ENCODE measurements around the gene ATE1. TPM values are rescaled to one million over a fixed set of nuclear protein-coding genes. Genes with fewer than 3 reads are reported as not detected.

Gene ATE1
- total RNA-seq, 1 experiment from 2014 or later: 39.2 TPM

DNA sequence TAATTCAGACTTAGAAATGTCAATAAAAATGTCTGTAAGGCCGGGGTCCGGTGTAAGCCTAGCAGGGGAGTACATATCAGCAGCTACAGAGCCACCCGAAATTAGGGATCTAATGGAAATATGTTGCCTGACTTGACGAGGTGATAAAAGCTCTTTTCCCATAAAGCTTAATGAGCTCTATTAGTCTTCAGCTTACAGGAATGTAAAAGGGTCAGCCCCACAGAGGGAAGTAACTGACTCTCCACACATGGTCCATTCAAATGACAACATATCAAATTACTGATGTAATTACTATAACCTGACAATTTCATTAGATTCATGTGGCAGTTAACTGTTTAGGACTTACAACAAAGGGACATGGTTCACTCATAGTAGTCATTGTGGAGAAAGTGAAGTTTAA, 62.3 kb downstream of the ATE1 start:
- no peaks in the 10 kb centered on the region for H3K79me2 ChIP-seq (ENCODE audit: insufficient read depth, low read length)
- no TSS peak for BruUV-seq (replicated peaks)
- H3K4me3 ChIP-seq (replicated peaks in 1 of 2; ENCODE audit: low read depth in 1 of 2, low read length in 2 of 2): no peak overlapping the region
- no peak for ATAC-seq
- H4K20me1 ChIP-seq (ENCODE audit: insufficient read depth): no peaks in the 10 kb centered on the region
- H2AFZ ChIP-seq (ENCODE audit: low read depth, low read length, poor library complexity, severe bottlenecking): no peak overlapping the region
- intact Hi-C loops (cut with micrococcal nuclease): no loop called here
- no peak for DNase-seq (ENCODE audit: low read depth, low spot score)
- ChIA-PET POLR2A (no interaction called here), CTCF (no interaction called here), RAD21 (ENCODE audit: low non-redundant PET in 1 of 2, low total read pairs in 2 of 2, uncharacterized antibody in 2 of 2, unreplicated experiment in 2 of 2) (no interaction called here)
- no peaks in the 10 kb centered on the region for H3K9me2 ChIP-seq (ENCODE audit: insufficient read depth)
- H3K9me3 ChIP-seq (ENCODE audit: control insufficient read depth in 1 of 2, insufficient read depth in 1 of 2, low read depth in 1 of 2, low read length in 2 of 2): no peaks in the 10 kb centered on the region
- H3K4me2 ChIP-seq (ENCODE audit: low read length): no peak overlapping the region
- TF ChIP-seq EZH2phosphoT487 (IDR thresholded peaks at IDR 0.05; ENCODE audit: borderline replicate concordance) (no peak), CBX3 (IDR thresholded peaks at IDR 0.05; ENCODE audit: low read depth) (no peak), EZH2 (IDR thresholded peaks at IDR 0.05) (no peak), ZFX (IDR thresholded peaks at IDR 0.05) (no peak), YY1 (IDR thresholded peaks at IDR 0.05; ENCODE audit: extremely low read depth, insufficient replicate concordance, low read depth, low read length) (no peak), EGR1 (IDR thresholded peaks at IDR 0.05; ENCODE audit: low read depth) (no peak), POLR2AphosphoS5 (IDR thresholded peaks at IDR 0.05; ENCODE audit: low read depth, low read length) (no peak), ZNF274 (IDR thresholded peaks at IDR 0.05; ENCODE audit: low read depth, low read length) (no peak), JUND (IDR thresholded peaks at IDR 0.05) (no peak), RAD21 (IDR thresholded peaks at IDR 0.05; ENCODE audit: low read depth) (no peak), SP1 (IDR thresholded peaks at IDR 0.05; ENCODE audit: low read depth) (no peak), CEBPB (IDR thresholded peaks at IDR 0.05; ENCODE audit: low read depth) (no peak), TCF7L2 (IDR thresholded peaks at IDR 0.05; ENCODE audit: borderline replicate concordance, extremely low read depth, insufficient read depth, insufficient read length) (no peak), FOSL1 (IDR thresholded peaks at IDR 0.05; ENCODE audit: low read depth) (no peak)
- TF ChIP-seq, protein P1, sequence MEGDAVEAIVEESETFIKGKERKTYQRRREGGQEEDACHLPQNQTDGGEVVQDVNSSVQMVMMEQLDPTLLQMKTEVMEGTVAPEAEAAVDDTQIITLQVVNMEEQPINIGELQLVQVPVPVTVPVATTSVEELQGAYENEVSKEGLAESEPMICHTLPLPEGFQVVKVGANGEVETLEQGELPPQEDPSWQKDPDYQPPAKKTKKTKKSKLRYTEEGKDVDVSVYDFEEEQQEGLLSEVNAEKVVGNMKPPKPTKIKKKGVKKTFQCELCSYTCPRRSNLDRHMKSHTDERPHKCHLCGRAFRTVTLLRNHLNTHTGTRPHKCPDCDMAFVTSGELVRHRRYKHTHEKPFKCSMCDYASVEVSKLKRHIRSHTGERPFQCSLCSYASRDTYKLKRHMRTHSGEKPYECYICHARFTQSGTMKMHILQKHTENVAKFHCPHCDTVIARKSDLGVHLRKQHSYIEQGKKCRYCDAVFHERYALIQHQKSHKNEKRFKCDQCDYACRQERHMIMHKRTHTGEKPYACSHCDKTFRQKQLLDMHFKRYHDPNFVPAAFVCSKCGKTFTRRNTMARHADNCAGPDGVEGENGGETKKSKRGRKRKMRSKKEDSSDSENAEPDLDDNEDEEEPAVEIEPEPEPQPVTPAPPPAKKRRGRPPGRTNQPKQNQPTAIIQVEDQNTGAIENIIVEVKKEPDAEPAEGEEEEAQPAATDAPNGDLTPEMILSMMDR (IDR thresholded peaks at IDR 0.05 in 2 of 3, conservative IDR thresholded peaks at IDR 0.05 in 1 of 3; ENCODE audit: borderline replicate concordance in 1 of 3, insufficient read depth in 1 of 3, low read depth in 2 of 3, low read length in 2 of 3): no peak
- TF ChIP-seq, protein P2, sequence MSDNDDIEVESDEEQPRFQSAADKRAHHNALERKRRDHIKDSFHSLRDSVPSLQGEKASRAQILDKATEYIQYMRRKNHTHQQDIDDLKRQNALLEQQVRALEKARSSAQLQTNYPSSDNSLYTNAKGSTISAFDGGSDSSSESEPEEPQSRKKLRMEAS (IDR thresholded peaks at IDR 0.05): no peak
- TF ChIP-seq, protein P3, sequence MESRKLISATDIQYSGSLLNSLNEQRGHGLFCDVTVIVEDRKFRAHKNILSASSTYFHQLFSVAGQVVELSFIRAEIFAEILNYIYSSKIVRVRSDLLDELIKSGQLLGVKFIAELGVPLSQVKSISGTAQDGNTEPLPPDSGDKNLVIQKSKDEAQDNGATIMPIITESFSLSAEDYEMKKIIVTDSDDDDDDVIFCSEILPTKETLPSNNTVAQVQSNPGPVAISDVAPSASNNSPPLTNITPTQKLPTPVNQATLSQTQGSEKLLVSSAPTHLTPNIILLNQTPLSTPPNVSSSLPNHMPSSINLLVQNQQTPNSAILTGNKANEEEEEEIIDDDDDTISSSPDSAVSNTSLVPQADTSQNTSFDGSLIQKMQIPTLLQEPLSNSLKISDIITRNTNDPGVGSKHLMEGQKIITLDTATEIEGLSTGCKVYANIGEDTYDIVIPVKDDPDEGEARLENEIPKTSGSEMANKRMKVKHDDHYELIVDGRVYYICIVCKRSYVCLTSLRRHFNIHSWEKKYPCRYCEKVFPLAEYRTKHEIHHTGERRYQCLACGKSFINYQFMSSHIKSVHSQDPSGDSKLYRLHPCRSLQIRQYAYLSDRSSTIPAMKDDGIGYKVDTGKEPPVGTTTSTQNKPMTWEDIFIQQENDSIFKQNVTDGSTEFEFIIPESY (IDR thresholded peaks at IDR 0.05; ENCODE audit: extremely low read depth, insufficient replicate concordance, low read length): no peak
- TF ChIP-seq, protein P4, sequence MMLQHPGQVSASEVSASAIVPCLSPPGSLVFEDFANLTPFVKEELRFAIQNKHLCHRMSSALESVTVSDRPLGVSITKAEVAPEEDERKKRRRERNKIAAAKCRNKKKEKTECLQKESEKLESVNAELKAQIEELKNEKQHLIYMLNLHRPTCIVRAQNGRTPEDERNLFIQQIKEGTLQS (IDR thresholded peaks at IDR 0.05): no peak
- TF ChIP-seq, protein P5, sequence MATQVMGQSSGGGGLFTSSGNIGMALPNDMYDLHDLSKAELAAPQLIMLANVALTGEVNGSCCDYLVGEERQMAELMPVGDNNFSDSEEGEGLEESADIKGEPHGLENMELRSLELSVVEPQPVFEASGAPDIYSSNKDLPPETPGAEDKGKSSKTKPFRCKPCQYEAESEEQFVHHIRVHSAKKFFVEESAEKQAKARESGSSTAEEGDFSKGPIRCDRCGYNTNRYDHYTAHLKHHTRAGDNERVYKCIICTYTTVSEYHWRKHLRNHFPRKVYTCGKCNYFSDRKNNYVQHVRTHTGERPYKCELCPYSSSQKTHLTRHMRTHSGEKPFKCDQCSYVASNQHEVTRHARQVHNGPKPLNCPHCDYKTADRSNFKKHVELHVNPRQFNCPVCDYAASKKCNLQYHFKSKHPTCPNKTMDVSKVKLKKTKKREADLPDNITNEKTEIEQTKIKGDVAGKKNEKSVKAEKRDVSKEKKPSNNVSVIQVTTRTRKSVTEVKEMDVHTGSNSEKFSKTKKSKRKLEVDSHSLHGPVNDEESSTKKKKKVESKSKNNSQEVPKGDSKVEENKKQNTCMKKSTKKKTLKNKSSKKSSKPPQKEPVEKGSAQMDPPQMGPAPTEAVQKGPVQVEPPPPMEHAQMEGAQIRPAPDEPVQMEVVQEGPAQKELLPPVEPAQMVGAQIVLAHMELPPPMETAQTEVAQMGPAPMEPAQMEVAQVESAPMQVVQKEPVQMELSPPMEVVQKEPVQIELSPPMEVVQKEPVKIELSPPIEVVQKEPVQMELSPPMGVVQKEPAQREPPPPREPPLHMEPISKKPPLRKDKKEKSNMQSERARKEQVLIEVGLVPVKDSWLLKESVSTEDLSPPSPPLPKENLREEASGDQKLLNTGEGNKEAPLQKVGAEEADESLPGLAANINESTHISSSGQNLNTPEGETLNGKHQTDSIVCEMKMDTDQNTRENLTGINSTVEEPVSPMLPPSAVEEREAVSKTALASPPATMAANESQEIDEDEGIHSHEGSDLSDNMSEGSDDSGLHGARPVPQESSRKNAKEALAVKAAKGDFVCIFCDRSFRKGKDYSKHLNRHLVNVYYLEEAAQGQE (IDR thresholded peaks at IDR 0.05; ENCODE audit: low read depth): no peak
- no peaks in the 10 kb centered on the region for H3K27me3 ChIP-seq (ENCODE audit: insufficient read depth, low read length)
- H3K9ac ChIP-seq (ENCODE audit: low read length): no peak overlapping the region
- 0 out of 4 replicates have a peak, but pooled peaks cover 0 to 4% of the 10 kb centered on the region in 2 experiments for H3K36me3 ChIP-seq (ENCODE audit: control insufficient read depth in 1 of 2, insufficient read depth in 2 of 2, low read length in 2 of 2)
- no peaks in the 10 kb centered on the region for H3K4me1 ChIP-seq (ENCODE audit: control insufficient read depth in 1 of 2, insufficient read depth in 2 of 2, low read length in 2 of 2)
- no peak overlapping the region for H3K27ac ChIP-seq (ENCODE audit: low read depth, low read length)

All from HCT116 (cell line).